ENCODE measurements around the gene MOCOS. TPM values are rescaled to one million over a fixed set of nuclear protein-coding genes. Genes with fewer than 3 reads are reported as not detected.

The MOCOS gene
- total RNA-seq, 2 donors from 2014 or later = 2.5 to 3.9 TPM

DNA sequence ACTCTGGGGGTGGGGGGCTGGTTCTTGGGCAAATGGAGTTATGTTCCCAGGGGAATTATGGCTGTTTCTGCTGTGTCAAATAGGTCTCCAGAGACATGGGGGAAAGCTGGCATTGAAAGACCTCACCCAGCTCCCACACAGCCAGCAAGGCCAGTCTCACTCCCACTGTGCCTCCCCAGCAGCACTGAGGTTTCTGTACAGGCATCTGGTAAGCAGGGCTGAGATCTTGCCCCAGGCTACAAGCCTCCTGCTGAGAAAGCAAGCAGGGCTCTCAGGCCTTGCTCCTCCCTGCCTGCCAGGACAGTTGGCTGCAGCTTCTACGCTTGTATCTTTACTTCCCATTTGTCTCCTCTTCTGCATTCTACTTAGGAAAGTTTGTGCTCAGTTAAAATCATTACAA is 59.7 kb downstream of the MOCOS start:
- Histone ChIP-seq H3K9me3 (no peaks in the 10 kb centered on the region), H3K27ac (no peak overlapping the region), H3K4me3 (no peak overlapping the region), H3K36me3 (no peaks in the 10 kb centered on the region), H3K4me1 (replicated peaks) (no peaks in the 10 kb centered on the region), H3K27me3 (replicated peaks; ENCODE audit: insufficient read depth) (no peaks in the 10 kb centered on the region)
- no peak for TF ChIP-seq POLR2A (IDR thresholded peaks at IDR 0.05)
- TF ChIP-seq, protein P1, sequence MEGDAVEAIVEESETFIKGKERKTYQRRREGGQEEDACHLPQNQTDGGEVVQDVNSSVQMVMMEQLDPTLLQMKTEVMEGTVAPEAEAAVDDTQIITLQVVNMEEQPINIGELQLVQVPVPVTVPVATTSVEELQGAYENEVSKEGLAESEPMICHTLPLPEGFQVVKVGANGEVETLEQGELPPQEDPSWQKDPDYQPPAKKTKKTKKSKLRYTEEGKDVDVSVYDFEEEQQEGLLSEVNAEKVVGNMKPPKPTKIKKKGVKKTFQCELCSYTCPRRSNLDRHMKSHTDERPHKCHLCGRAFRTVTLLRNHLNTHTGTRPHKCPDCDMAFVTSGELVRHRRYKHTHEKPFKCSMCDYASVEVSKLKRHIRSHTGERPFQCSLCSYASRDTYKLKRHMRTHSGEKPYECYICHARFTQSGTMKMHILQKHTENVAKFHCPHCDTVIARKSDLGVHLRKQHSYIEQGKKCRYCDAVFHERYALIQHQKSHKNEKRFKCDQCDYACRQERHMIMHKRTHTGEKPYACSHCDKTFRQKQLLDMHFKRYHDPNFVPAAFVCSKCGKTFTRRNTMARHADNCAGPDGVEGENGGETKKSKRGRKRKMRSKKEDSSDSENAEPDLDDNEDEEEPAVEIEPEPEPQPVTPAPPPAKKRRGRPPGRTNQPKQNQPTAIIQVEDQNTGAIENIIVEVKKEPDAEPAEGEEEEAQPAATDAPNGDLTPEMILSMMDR (IDR thresholded peaks at IDR 0.05) = no peak
- TF ChIP-seq POLR2AphosphoS5 (IDR thresholded peaks at IDR 0.05) = no peak
- no peak for DNase-seq (ENCODE audit: low spot score)
- intact Hi-C loops (cut with DNase I) = no loop called here
- 75% methylated on average over 1 of the region's 1 CpG for WGBS

DNA sequence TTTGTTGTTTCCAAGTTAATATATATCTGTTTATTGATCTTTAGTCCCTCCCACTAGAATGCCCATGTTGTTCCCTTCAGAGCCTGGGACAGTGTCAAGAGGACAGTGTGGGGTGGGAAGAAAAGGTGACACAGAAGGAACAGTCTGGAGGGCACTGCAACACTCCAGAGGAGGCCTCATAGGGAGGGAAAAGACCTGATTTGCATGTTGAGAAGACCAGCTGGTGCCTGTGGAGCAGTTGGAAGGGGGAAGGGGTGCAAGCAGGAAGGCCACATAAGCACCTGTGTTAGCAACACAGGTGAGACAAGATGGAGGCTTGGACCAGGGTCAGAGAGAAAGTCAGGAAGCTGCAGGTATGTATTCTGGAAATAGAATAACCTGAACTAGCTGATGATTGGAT is 62.1 kb downstream of the MOCOS start:
- no peaks in the 10 kb centered on the region for H3K9me3 ChIP-seq

DNA sequence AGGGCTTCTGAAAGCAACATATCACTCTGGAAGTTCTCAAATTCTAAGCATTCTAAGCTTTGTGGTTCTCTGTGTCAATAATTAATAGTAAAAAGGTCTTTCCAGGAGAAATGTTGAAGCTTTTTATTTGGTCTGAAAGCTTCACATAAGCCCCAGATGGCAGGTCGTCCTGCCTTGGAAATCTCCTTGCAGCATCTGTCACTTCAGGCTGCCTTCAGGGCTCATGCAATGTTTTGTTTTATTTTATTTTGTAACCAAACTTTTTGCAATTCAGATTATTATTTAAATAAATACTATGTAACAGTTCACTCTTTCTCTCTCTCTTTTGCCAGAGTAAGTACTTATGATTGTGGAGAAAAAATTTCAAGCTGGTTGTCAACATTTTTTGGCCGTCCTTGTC is 63.5 kb downstream of the MOCOS start:
- intact Hi-C loops (cut with DNase I) = no loop called here
- WGBS = 61% methylated on average over 2 of the region's 2 CpGs
- H3K36me3 ChIP-seq = no peaks in the 10 kb centered on the region
- H3K9me3 ChIP-seq = no peaks in the 10 kb centered on the region
- H3K27me3 ChIP-seq (replicated peaks; ENCODE audit: insufficient read depth) = no peaks in the 10 kb centered on the region
- no peaks in the 10 kb centered on the region for H3K4me1 ChIP-seq (replicated peaks)
- DNase-seq (ENCODE audit: low spot score) = no peak
- H3K27ac ChIP-seq = no peak overlapping the region
- H3K4me3 ChIP-seq = no peak overlapping the region
- TF ChIP-seq, protein P1 (IDR thresholded peaks at IDR 0.05) = no peak
- TF ChIP-seq POLR2A (IDR thresholded peaks at IDR 0.05) (no peak), POLR2AphosphoS5 (IDR thresholded peaks at IDR 0.05) (no peak)

More for the DNA sequence above, 62.1 kb downstream of the MOCOS start:
- no peak for DNase-seq (ENCODE audit: low spot score)
- Histone ChIP-seq H3K36me3 (no peaks in the 10 kb centered on the region), H3K4me3 (no peak overlapping the region), H3K27ac (no peak overlapping the region), H3K27me3 (replicated peaks; ENCODE audit: insufficient read depth) (no peaks in the 10 kb centered on the region), H3K4me1 (replicated peaks) (no peaks in the 10 kb centered on the region)
- intact Hi-C loops (cut with DNase I) = no loop called here
- TF ChIP-seq POLR2AphosphoS5 (IDR thresholded peaks at IDR 0.05) (no peak), POLR2A (IDR thresholded peaks at IDR 0.05) (no peak)
- TF ChIP-seq, protein P1 (IDR thresholded peaks at IDR 0.05) = no peak

DNA sequence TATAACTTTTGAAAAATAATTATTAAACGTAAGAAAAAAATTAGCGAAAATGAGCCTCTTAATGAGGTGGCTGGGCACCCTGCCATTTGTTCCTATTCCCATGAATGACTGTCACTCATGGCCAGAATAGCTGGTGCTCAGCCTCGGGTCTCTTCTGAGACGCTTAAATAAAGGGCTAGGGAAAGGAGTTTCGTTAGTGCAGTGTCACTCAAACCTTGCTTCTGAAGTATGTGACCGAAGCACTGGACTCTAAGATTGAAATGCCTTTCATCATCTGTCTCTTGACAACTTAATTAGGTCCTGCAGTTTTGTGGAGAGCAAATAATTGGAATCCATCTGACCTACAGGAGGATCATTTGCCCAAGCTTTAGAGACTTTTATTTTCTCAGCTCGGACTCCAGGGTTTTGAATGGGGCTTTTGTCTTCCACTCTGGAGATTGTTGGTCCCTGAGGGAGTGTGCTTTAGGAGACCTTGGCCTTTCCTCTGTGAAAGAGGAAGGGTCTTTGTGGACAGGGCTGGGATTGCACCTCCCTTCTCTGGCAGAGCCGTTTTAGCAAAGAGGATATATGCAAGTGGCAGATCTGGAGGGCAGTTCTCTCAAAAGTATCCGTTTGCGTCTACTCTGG is 67.9 kb downstream of the MOCOS start:
- Histone ChIP-seq H3K4me1 (replicated peaks) (no peaks in the 10 kb centered on the region), H3K4me3 (no peak overlapping the region), H3K27me3 (replicated peaks; ENCODE audit: insufficient read depth) (no peaks in the 10 kb centered on the region), H3K27ac (no peak overlapping the region), H3K9me3 (no peaks in the 10 kb centered on the region), H3K36me3 (no peaks in the 10 kb centered on the region)
- DNase-seq (ENCODE audit: low spot score) = no peak
- intact Hi-C loops (cut with DNase I) = no loop called here
- WGBS = 75% methylated on average over 10 of the region's 10 CpGs
- TF ChIP-seq POLR2A (IDR thresholded peaks at IDR 0.05) = no peak
- no peak for TF ChIP-seq POLR2AphosphoS5 (IDR thresholded peaks at IDR 0.05)
- TF ChIP-seq, protein P1 (IDR thresholded peaks at IDR 0.05) = no peak

DNA sequence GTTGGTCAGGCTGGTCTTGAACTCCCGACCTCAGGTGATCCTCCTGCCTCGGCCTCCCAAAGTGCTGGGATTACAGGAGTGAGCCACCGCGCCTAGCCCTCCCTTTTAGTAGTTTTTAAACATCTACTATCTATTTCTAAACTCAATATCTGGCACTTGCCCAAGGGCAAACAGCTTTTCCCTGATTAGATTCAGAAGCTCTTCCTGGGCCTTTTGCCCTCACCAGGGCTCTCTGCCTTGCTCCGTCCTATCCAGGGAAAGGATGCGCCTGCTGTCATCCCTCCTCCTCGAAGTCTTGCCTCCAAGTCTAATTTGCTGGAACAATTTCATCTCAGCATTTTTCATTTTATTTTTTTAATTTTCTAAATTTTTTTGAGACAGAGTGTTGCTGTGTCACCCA is 68.8 kb downstream of the MOCOS start:
- WGBS = 90% methylated on average over 7 of the region's 7 CpGs
- no peak for DNase-seq (ENCODE audit: low spot score)

More for the DNA sequence above, 68.8 kb downstream of the MOCOS start:
- intact Hi-C loops (cut with DNase I) = no loop called here
- Histone ChIP-seq H3K4me3 (no peak overlapping the region), H3K27ac (no peak overlapping the region), H3K27me3 (replicated peaks; ENCODE audit: insufficient read depth) (no peaks in the 10 kb centered on the region), H3K9me3 (no peaks in the 10 kb centered on the region), H3K4me1 (replicated peaks) (no peaks in the 10 kb centered on the region), H3K36me3 (no peaks in the 10 kb centered on the region)
- no peak for TF ChIP-seq POLR2AphosphoS5 (IDR thresholded peaks at IDR 0.05)
- TF ChIP-seq, protein P1 (IDR thresholded peaks at IDR 0.05) = no peak
- no peak for TF ChIP-seq POLR2A (IDR thresholded peaks at IDR 0.05)
